ENCODE measurements around the gene KLHDC8A. TPM values are rescaled to one million over a fixed set of nuclear protein-coding genes. Genes with fewer than 3 reads are reported as not detected.
A peak's percentile ranks its signal among the peaks of the same experiment; 100 is the strongest.

KLHDC8A gene
- total RNA-seq, 1 donor from 2014 or later = 46.7 TPM

GRCh38 chr1:205358579-205358978 lies 1.9 kb upstream of the KLHDC8A start:
- no peak overlapping the region for H3K4me3 Mint-ChIP-seq
- DNase-seq (ENCODE audit: low read depth, low spot score) = no peak
- H3K9me3 Mint-ChIP-seq = no peaks in the 10 kb centered on the region
- no peak overlapping the region for H3K27ac Mint-ChIP-seq (ENCODE audit: unreplicated experiment)
- TF ChIP-seq CTCF (conservative IDR thresholded peaks at IDR 0.05) = no peak
- H3K36me3 Mint-ChIP-seq (ENCODE audit: low read depth) = no peaks in the 10 kb centered on the region
- H3K27me3 Mint-ChIP-seq (ENCODE audit: low read depth) = no peaks in the 10 kb centered on the region
- peaks cover 68% of the 10 kb centered on the region for H3K4me1 Mint-ChIP-seq

- peak overlapping the region; percentile 72 for H3K4me3 Mint-ChIP-seq
- no peaks in the 10 kb centered on the region for H3K36me3 Mint-ChIP-seq (ENCODE audit: low read depth)
- peak overlapping the region; percentile 96 for H3K27ac Mint-ChIP-seq (ENCODE audit: unreplicated experiment)
- TF ChIP-seq CTCF (conservative IDR thresholded peaks at IDR 0.05) = no peak
- DNase-seq (ENCODE audit: low read depth, low spot score) = no peak
- peaks cover 71% of the 10 kb centered on the region for H3K4me1 Mint-ChIP-seq
- H3K27me3 Mint-ChIP-seq (ENCODE audit: low read depth) = no peaks in the 10 kb centered on the region
- H3K9me3 Mint-ChIP-seq = no peaks in the 10 kb centered on the region
Measured at GRCh38 chr1:205357567-205357966, 845 bp upstream of the KLHDC8A start.

GRCh38 chr1:205355075-205355453 lies 1.7 kb downstream of the KLHDC8A start:
- Mint-ChIP-seq H3K9me3 (no peaks in the 10 kb centered on the region), H3K4me3 (peak overlapping the region; percentile 23), H3K36me3 (ENCODE audit: low read depth) (no peaks in the 10 kb centered on the region), H3K27ac (ENCODE audit: unreplicated experiment) (no peak overlapping the region), H3K4me1 (peaks cover 75% of the 10 kb centered on the region), H3K27me3 (ENCODE audit: low read depth) (no peaks in the 10 kb centered on the region)
- TF ChIP-seq CTCF (conservative IDR thresholded peaks at IDR 0.05) = no peak
- no peak for DNase-seq (ENCODE audit: low read depth, low spot score)

- no peaks in the 10 kb centered on the region for H3K36me3 Mint-ChIP-seq (ENCODE audit: low read depth)
- peaks cover 75% of the 10 kb centered on the region for H3K4me1 Mint-ChIP-seq
- H3K9me3 Mint-ChIP-seq = no peaks in the 10 kb centered on the region
- no peaks in the 10 kb centered on the region for H3K27me3 Mint-ChIP-seq (ENCODE audit: low read depth)
- no peak overlapping the region for H3K27ac Mint-ChIP-seq (ENCODE audit: unreplicated experiment)
- peak overlapping the region; percentile 60 for H3K4me3 Mint-ChIP-seq
- TF ChIP-seq CTCF (conservative IDR thresholded peaks at IDR 0.05) = peak; percentile 90
- peak; percentile 75 for DNase-seq (ENCODE audit: low read depth, low spot score)
Measured at GRCh38 chr1:205354259-205355074, 2.3 kb downstream of the KLHDC8A start.

- Mint-ChIP-seq H3K4me1 (peaks cover 77% of the 10 kb centered on the region), H3K27me3 (ENCODE audit: low read depth) (no peaks in the 10 kb centered on the region), H3K9me3 (no peaks in the 10 kb centered on the region), H3K4me3 (no peak overlapping the region), H3K36me3 (ENCODE audit: low read depth) (no peaks in the 10 kb centered on the region), H3K27ac (ENCODE audit: unreplicated experiment) (no peak overlapping the region)
- no peak for DNase-seq (ENCODE audit: low read depth, low spot score)
- no peak for TF ChIP-seq CTCF (conservative IDR thresholded peaks at IDR 0.05)
Measured at GRCh38 chr1:205353612-205354011, 3.1 kb downstream of the KLHDC8A start.

Measured in neural crest cell (in vitro differentiated cells).